Skin of body (tissue), 2 donors: ENCODE data around the gene PTPRM. TPM values are rescaled to one million over a fixed set of nuclear protein-coding genes. Genes with fewer than 3 reads are reported as not detected.
A peak's percentile ranks its signal among the peaks of the same experiment; 100 is the strongest.

Experiments
- DNase-seq: peaks from one replicate; lab custom pipeline; 2025; lab: John Stamatoyannopoulos, UW
- total RNA-seq: library from RNA; depleted of rRNA; stranded (reverse); fragments of >200 nt; gene quantifications from one replicate; pipeline ENCODE4 v1.2.3, GENCODE V29; 2014

Gene PTPRM
- total RNA-seq, 1 donor from 2014 or later, result 46.3 TPM

GRCh38 chr18:8272254-8272653 is 705.1 kb downstream of the PTPRM start:
- DNase-seq, result no peak

GRCh38 chr18:8274370-8274769 is 707.3 kb downstream of the PTPRM start:
- no peak for DNase-seq

GRCh38 chr18:8276406-8276805 is 709.3 kb downstream of the PTPRM start:
- no peak for DNase-seq

- no peak for DNase-seq
Measured at GRCh38 chr18:8277270-8277669, 710.2 kb downstream of the PTPRM start.

- DNase-seq, result no peak
Measured at GRCh38 chr18:8279346-8279745, 712.2 kb downstream of the PTPRM start.

- no peak for DNase-seq
Measured at GRCh38 chr18:8279781-8280330, 712.7 kb downstream of the PTPRM start.

GRCh38 chr18:8283891-8284585 is 716.9 kb downstream of the PTPRM start:
- no peak for DNase-seq

- no peak for DNase-seq
Measured at GRCh38 chr18:8286303-8286702, 719.2 kb downstream of the PTPRM start.

GRCh38 chr18:8287196-8287885 is 720.2 kb downstream of the PTPRM start:
- no peak for DNase-seq

- DNase-seq, result no peak
Measured at GRCh38 chr18:8288472-8289195, 721.5 kb downstream of the PTPRM start.

GRCh38 chr18:8290435-8290834 is 723.3 kb downstream of the PTPRM start:
- DNase-seq, result no peak

GRCh38 chr18:8290913-8291312 is 723.8 kb downstream of the PTPRM start:
- no peak for DNase-seq

- no peak for DNase-seq
Measured at GRCh38 chr18:8293184-8293583, 726.1 kb downstream of the PTPRM start.

- DNase-seq, result no peak
Measured at GRCh38 chr18:8296886-8297616, 729.9 kb downstream of the PTPRM start.

GRCh38 chr18:8298186-8298585 is 731.1 kb downstream of the PTPRM start:
- no peak for DNase-seq

- DNase-seq, result no peak
Measured at GRCh38 chr18:8299054-8299980, 732.2 kb downstream of the PTPRM start.

GRCh38 chr18:8300751-8301410 is 733.8 kb downstream of the PTPRM start:
- DNase-seq, result no peak

GRCh38 chr18:8301427-8302172 is 734.5 kb downstream of the PTPRM start:
- DNase-seq, result peak; percentile 3

GRCh38 chr18:8303151-8303755 is 736.1 kb downstream of the PTPRM start:
- no peak for DNase-seq
